Caki2 (cell line): ENCODE data around the gene RAD51D. TPM values are rescaled to one million over a fixed set of nuclear protein-coding genes. Genes with fewer than 3 reads are reported as not detected.
A peak's percentile ranks its signal among the peaks of the same experiment; 100 is the strongest.
"Not testable (repeated sequence)": the region's sequence is repeated elsewhere in the genome, so short reads cannot be mapped to it uniquely, and the experiment has no call there.

Experiments
- DNase-seq: peaks from one replicate; pipeline ENCODE4 v3.0.0-alpha.2; 2015; ENCODE audit warnings: low read depth
- in situ Hi-C: cut with HindIII; loops from 2 replicates; pipeline ENCODE4 v1.10.0; 2016; ENCODE audit warnings: low sequenced_read_pairs, low pct_unique_long_range_greater_than_20kb, mixed read lengths
- total RNA-seq: library from RNA; depleted of rRNA; stranded (reverse); fragments of >200 nt; shearing (Covaris generic); gene quantifications from 2 replicates; pipeline ENCODE4 v1.2.3, GENCODE V29; 2014; ENCODE audit warnings: low replicate concordance

The RAD51D gene
- total RNA-seq, 1 experiment from 2014 or later, result 3.6 TPM

DNA sequence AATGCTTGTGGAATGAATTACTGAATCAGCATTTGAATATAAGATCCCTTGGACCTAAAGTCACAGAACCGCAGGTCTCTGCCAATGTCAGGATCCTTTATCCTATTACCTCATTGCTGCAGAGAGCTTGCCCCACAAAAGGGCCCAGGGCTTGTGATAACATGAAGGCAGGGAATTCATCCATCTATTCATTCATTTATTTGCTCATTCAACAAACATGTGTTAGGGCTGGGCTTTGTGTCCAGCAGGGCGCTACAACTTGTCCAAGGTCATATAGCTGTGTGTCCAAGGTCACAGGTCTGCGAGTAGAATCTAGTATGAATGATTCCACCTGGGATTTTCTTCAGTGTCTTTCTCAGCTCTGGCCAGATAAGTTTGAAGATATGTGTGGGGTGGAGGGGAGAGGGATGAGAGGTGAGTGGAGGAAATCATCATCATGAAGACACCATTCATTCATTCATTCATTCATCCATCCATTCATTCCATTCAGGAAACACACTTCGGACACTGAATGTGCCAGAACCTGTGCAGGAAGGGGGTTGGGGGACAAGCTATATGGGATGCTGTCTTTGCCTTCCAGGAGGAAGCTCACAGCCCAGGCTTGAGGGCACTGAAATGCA is 26.7 kb upstream of the RAD51D start:
- no peak for DNase-seq
- in situ Hi-C loops, result no loop called here

DNA sequence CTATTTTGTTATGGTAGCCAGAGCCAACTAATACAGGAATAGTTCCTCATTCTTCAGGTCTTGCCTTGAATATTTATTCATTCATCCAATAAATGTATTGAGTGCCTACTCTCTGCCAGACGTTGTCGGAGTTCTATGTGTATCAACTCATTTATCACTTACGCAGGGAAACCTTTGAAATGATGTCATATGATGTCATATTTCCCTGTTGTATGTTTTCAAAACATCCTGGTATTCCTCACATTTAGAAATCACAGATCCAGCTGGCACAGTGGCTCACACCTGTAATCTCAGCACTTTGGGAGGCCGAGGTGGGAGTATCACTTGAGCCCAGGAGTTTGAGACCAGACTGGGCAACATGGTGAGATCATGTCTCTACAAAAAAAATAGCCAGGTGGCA is 25.2 kb upstream of the RAD51D start:
- no peak for DNase-seq
- in situ Hi-C loops, result no loop called here

DNA sequence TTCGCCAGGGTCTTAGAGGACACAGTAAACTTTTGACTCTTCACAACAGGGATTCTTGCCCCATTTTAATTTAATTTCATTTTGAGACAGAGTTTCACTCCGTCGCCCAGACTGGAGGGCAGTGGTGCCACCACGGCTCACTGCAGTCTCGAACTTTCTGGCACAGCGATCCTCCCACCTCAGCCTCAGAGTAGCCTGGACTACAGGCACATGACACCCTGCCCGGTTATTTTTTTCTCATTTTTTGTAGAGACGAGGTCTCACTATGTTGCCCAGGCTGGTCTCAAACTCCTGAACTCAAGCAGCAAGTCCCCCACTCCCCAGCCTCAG is 22.8 kb upstream of the RAD51D start:
- in situ Hi-C loops, result no loop called here
- DNase-seq, result no peak

DNA sequence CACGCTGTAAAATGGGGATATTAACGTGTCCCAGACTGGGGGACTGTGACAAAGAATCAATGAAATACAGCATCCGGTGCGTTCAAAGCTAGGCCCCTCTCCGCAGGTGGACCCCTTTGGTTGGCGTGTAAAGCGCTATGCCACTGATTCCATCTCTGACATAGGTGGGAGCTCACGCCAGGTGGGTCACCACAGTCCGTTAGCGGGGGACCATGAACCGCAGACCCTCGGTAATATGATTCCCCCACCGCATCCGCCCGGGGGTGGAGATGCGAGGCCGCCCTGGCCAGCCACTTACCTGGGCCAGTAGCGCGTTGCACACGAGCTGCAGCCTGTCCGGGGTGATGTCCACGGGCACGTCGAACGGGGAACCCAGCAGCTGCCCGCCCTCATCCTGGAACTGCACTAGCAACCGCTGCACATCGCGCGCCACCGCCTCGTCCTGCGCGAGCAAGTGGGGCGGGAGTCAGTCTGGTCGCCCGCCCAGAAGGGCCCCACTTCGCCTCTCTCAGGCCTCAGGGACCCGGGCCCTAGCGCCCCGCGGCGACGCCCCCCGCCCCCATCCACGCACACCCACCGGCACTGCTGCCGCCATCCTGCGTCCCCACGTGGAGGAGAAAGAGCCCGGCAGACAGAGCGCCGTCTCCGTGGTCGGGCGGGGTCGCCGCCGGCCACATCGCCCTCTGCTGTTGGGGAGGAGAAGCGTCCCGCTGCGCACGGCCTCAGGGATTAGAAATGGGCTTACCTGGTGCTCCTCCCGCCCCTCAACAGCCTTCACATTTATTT is 22.2 kb upstream of the RAD51D start, which contains the start of gene NLE1:
Gene NLE1, minus strand, starts transcription at position 623 of the 786 bp plus-strand sequence. Its CDS starts 28 bp downstream, at position 595.
- in situ Hi-C loops, result no loop called here
- DNase-seq, result peak; percentile 73

DNA sequence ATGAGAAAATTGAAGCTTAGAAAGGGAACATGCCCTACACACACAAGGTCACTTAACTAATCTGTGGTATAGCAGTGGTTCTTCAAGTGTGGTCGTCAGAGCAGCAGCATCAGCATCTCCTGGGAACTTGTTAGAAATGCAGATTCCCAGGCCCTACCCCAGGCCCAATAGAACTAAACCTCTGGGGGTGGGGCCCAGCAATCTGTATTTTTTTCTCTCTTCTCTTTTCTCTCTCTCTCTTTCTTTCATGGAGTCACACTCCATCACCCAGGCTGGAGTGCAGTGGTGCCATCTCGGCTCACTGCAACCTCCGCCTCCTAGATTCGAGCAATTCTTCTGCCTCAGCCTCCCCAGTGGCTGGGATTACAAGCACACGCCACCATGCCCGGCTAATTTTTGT is 18.6 kb upstream of the RAD51D start:
- in situ Hi-C loops, result no loop called here
- DNase-seq, result no peak

DNA sequence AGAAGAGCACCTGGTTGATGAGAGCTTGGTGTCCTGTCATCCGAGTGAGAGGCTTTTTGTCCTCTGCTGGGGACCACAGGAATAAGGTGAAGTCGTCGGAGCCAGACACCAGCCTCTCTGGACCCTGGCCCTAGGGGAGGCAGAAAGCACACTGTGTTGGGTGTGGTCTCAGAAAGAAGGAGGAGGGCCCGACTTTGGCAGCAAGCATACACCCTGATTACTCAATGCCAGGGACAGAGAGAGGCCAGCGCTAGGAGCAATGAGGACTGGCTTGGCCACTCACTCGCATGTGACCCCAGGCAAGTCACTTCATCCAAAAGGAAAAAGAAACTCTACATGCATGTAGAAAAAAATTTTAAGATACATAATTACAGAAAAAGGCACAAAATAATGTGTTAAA is 15.7 kb upstream of the RAD51D start:
- no peak for DNase-seq
- in situ Hi-C loops, result no loop called here

DNA sequence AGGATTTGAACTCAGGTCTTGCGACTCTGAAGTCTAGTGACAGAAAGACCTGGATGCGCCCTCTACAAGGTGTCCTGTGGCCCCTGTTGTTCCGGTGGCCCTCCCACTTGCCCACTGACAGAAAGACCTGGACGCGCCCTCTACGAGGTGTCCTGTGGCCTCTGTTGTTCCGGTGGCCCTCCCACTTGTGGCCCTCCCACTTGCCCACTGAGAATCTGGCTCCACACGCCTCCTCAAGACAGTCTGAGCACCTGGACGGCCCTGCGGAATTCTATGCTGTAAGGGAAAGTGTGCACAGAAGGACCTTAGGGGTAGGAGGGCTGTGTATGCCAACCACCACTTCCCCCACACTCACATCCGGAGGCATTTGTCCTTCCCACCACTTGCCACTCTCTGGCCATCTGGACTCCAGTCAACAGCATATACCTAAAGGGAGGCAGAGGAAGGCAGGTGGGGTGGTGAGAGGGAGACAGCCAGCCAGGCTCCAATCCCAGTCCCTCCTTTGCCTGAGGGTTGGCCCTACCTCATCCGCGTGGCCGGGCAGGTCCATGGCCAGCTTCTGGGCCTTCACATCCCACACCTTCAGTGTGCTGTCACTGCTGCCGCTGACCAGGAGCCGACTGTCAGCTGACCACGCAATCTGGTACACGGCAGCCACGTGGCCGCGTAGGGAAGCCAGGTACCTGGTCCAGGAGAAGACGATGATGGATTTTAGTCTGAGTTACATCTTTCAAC is 13.3 kb upstream of the RAD51D start:
- no peak for DNase-seq
- in situ Hi-C loops, result no loop called here

GRCh38 chr17:35132099-35132498 is 12.4 kb upstream of the RAD51D start:
- in situ Hi-C loops, result no loop called here
- no peak for DNase-seq

- in situ Hi-C loops, result no loop called here
- DNase-seq, result no peak
These were observed 10.7 kb upstream of the RAD51D start for GRCh38 chr17:35130392-35130791.

DNA sequence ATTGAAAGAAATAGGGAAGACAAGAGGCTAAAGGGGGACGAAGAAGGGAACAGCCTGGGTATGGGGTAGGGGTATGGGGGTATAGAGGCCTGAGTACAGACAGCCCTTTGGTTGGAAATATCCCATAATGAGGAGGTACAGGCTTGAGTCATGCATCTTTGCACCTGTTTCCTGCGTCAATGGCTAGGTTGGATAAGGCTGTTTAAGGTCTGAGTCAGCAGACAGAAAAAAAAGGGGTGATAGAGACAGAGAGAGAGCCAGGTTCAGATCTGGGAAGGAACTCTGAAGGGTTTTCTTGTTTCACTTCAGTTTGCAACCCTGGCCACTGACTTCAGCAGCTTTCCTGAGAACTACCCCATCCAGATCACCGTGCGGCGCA is 10.3 kb upstream of the RAD51D start:
- in situ Hi-C loops, result no loop called here
- no peak for DNase-seq

DNA sequence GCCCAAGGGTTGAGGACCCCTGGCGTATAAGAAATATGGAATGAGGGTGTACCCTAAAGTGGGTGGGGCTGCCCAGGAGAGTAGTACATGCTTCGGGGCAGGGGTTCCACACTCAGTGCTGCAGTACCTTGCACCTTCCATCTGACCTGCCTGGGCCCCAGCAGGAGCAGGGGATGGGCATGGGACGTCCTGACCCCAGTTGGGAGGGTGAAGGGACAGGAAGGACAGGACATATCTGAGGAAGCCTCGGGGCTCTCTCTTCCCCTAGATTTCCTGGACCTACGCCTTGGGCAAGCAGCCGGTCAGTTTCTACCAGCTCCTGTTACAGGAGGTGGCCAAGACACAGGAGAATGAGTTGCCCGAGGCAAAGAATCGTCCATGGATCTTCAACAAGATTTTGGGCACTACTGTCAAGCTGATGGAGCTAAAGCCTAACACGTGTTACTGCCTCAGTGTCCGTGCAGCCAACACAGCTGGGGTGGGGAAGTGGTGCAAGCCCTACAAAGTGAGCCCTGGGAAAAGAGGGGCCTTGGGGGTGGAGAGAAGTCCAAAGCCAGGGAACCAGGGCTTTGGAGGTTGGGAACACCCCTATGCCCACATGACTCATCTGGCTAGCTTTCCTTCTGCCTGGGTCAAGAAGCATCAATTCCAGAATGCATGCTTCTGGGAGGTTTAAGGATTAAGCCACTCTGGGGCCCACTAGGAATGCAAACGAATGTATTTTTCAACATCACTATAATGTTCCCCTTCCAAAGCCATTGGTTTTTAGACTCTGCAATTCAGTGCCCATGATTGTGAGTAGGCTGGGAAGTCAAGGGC is 9.7 kb upstream of the RAD51D start:
- in situ Hi-C loops, result no loop called here
- DNase-seq, result no peak

- DNase-seq, result no peak
- in situ Hi-C loops, result no loop called here
These were observed 8.3 kb upstream of the RAD51D start for GRCh38 chr17:35127751-35128514.

DNA sequence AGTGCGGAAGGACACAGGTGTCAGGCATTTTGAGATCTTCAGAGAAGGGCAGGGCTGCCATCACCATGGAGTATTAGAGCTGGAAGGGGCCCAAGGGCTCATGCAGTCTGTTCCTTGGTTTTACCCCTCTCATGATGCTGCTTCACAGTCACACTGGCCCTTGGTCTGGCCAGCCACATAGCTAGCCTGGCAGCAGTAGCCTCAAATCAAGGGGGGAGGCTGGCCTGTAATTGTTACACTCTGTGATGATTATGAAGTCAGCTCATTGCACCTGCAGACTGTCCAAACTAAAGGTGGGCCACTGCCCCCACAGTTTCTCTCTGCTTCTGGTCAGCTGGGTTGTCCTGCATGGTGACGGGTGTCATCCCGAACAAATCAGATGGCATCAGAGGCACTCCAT is 1.7 kb upstream of the RAD51D start, which contains the start of gene FNDC8:
Gene FNDC8, plus strand, starts transcription at position 301 of the 400 bp plus-strand sequence. Its CDS starts 79 bp downstream, at position 380.
- no peak for DNase-seq
- in situ Hi-C loops, result no loop called here

DNA sequence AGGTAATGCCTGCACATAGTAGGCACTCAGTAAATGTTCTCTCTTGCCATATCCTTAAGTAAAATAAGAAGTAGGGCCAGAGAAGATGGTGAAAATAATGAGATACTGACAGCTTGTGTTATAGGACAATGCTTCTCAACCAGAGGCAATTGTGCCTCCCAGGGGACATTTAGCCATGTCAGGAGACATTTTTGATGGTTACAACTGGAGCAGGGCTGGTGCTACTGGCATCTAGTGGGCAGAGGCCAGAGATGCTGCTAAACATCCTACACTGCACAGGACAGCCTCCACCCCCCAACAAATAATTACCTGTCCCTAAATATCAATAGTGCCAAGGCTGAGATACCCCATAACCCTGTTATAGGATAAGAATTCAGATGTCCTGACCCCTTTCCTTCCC is 1.7 kb downstream of the RAD51D start:
- in situ Hi-C loops, result no loop called here
- DNase-seq, result peak; percentile 46

DNA sequence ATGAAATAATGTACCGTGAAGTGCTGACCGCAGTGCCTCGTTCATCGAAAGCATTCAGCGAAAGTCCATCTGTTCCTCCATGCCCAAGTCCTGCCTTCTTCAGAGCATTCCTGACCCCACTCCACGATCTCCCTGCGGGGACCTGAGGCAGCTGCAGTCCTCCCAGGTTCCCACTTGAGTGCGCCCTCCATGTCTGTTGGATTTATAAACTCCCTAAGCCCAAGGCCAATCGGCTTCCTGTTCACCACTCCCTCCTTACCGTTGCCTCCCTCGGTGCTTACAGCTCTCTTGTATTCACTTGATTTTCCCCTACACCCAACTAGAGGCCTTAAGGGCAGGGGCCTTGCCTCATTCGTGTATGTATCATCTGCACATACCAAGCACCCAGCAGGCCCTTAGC is 2.8 kb downstream of the RAD51D start:
- in situ Hi-C loops, result no loop called here
- DNase-seq, result no peak

DNA sequence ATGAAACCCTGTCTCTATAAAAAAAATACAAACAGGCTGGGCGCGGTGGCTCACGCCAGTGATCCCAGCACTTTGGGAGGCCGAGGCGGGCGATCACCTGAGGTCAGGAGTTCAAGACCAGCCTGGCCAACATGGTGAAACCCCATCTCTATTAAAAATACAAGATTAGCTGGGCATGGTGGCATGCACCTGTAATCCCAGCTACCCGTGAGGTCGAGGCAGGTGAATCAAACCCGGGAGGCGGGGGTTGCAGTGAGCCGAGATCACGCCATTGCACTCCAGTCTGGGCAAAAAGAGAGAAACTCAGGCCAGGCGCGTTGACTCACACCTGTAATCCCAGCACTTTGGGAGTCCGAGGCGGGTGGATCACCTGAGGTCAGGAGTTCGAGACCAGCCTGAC is 8.9 kb downstream of the RAD51D start:
- in situ Hi-C loops, result not testable (repeated sequence)

DNA sequence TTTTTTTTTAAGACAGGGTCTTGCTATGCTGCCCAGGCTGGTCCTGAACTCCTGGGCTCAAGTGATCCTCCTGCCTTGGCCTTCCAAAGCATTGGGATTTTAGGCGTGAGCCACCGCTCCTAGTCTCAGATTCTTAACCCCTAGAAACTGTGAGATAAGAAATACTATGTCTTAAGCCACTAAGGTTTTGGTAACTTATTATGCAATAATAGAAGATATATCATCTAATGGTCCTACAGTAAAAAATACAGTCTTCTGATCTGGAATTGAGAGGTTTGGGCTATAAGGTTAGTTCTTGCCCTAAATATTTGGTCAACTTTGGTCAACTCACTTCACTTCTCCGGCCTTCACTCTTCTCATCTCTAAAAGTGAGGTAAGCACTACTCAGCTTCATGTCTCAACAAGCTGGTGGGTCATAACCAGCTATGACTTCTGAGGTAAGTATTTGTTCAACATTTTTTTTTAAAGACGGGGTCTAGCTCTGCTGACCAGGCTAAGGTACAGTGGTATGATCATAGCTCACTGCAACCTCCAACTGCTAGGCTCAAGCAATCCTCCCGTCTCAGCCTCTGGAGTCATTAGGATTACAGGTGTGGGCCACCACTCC is 14.7 kb downstream of the RAD51D start:
- in situ Hi-C loops, result no loop called here
- DNase-seq, result no peak

More for the DNA sequence above, 8.9 kb downstream of the RAD51D start:
- DNase-seq, result not testable (repeated sequence)
